Endothelial cell of umbilical vein (primary cell): Measurements from ENCODE around the gene WDR18.

Experiments
- CTCF ChIP-seq, 2 donors: IDR thresholded peaks; 1 replicate in 1 of 2; 2 replicates in 1 of 2; pipeline ENCODE4 v1.5.1; 2011; ENCODE audit warnings: low read length in 2 of 2, mild to moderate bottlenecking in 2 of 2, moderate library complexity in 2 of 2, control low read depth in 1 of 2, inconsistent platforms in 1 of 2, low read depth in 1 of 2; ENCODE audit not compliant: insufficient read depth in 1 of 2; ENCODE audit errors: extremely low read depth in 1 of 2
- POLR2A ChIP-seq: IDR thresholded peaks from 2 replicates; pipeline ENCODE4 v1.6.1; 2012; ENCODE audit warnings: low read depth, mild to moderate bottlenecking, control low read depth, low read length
- POLR2AphosphoS5 ChIP-seq: IDR thresholded peaks from 2 replicates; pipeline ENCODE4 v1.6.1; 2012; ENCODE audit warnings: low read depth, mild to moderate bottlenecking, control low read depth, low read length, moderate library complexity; ENCODE audit not compliant: insufficient read depth

- TF ChIP-seq CTCF (IDR thresholded peaks at IDR 0.05; ENCODE audit: extremely low read depth in 1 of 2, insufficient read depth in 1 of 2, low read depth in 1 of 2, low read length in 2 of 2) (no peak), POLR2AphosphoS5 (no peak), POLR2A (no peak)
Measured at GRCh38 chr19:942133-942645, 42.0 kb upstream of the WDR18 start.
